GM19043 (cell line): ENCODE measurements around the gene INO80C.
"Not testable (repeated sequence)": the region's sequence is repeated elsewhere in the genome, so short reads cannot be mapped to it uniquely, and the experiment has no call there.

ENCODE experiments used
- ATAC-seq: cut with Tn5 transposase; IDR thresholded peaks from one replicate; pipeline ENCODE4 v1.9.1; 2021; ENCODE audit warnings: low read depth; ENCODE audit not compliant: unreplicated experiment

INO80C gene

DNA sequence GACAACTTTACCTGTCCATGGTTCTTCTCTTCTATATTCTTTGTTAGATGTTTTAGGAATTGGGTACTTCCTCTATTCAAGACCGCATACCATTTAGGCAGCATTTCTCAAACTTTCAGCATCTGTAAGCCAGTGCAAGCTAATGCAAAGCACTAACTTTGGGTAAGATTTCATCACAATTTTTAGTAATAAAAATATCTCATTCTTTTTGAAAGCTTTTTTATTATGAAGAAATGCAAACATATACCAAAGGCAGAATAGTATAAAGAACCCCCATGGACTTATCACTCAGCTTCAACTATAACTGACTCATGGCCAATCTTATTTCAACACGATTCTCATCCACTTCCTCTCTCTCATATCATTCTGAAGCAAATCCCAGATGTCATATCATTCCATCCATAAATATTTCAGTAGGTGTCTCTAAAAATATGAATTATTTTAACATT is 32.9 kb downstream of the INO80C start:
- no peak for ATAC-seq

GRCh38 chr18:35463827-35464226 is 33.9 kb downstream of the INO80C start:
- ATAC-seq, result no peak

- no peak for ATAC-seq
These were observed 34.7 kb downstream of the INO80C start for GRCh38 chr18:35463050-35463449.

DNA sequence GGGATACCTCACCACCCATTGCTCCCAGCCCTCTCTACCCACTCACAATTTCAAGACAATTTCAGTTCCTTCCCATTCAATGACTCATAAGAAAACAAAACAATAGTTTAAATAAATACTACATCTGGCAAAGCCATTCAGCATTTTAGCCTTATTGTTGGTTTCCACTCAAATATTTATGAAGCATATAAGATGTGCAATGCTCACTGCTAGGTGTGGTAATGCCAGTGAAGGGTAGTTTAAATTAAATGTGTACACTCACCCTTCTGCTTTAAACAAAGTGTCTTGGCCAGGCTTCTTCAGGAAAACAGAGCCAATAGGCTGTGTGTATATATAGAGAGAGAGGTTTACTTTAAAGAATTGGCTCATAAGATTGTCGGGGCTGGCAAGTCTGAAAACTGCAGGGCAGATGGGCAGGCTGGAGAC is 37.0 kb downstream of the INO80C start:
- ATAC-seq, result no peak

DNA sequence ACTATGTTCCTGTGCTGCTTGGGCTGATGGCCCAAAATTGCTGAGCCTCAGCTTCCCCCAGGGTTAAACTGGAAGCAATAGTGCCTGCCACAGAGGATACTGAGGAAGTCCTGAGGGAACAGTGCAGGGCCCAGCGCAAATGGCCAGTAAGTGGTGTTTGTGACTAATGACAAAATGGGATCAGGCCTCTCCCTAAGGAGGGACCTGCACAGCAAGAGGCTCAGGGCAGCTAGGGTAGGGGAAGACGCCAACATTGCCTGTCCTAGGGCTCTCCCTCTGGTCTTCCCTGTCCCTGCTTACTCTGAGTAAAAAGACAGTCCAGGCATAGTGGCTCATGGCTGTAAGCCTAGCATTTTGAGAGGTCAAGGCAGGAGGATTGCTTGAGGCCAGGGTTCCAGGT is 37.8 kb downstream of the INO80C start:
- ATAC-seq, result no peak

DNA sequence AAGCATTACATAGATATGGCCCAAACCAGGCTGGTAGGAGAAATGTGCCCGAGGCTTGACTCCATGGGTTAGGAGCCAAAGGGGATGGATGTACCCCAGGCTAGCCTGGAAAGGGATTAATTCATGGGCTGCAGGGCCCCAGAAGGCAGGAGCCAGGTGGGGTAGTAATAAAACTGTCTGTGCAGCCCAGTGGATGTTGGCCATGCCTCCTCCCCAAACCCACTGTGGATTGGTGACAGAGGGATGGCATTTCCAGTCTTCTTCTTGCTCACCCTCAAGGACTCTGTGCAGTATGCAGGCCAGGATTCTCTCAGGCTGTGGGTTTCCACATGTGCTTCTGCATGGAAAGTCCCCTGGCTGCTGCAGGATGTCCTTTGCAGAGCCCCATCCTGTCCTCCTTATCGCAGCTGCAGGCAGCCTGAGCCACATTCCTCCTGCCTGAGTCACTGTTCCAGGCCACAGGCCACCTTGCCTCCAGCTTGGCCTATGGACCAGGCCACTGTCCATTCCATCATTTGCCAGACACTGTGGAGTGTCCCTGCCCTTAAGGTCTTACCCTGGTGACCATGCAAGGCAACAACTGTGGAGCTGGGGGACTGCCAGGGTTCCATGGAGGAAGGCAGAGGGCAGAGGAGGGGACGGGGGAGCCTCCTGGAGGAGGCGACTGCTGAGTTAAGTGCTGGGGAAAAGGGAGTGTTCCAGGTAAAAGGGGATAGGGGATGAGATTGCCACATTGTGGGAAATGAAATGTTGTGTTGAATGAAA is 38.9 kb downstream of the INO80C start:
- peak; percentile 56 for ATAC-seq

GRCh38 chr18:35458271-35458670 is 39.5 kb downstream of the INO80C start:
- no peak for ATAC-seq

DNA sequence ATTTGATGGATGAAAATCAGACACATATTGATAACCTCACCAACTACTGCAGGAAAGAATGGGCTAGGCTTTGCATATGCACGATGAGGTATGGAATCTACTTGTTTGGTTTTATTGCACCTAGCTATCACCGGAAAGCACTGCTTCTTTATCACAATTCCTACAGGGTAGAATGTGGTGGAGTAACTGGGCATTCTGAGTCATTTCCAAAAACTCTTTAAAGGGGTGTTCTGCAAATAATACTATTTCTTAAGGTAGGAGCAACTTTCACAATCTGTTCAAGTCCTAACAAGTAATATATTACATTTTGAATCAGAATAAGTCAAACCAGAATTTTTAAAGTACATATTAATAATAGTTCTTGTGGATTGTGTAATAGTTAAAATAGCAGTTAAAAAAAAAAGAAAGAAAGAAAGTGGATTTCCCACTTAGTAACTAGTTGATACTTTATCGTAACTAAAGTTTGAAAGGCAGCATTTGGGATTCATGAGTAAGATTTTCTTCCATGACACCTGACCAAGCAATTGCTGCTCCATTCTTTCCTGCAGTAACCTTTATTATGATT is 40.5 kb downstream of the INO80C start:
- no peak for ATAC-seq

GRCh38 chr18:35455926-35456763 is 41.6 kb downstream of the INO80C start:
- ATAC-seq, result no peak

DNA sequence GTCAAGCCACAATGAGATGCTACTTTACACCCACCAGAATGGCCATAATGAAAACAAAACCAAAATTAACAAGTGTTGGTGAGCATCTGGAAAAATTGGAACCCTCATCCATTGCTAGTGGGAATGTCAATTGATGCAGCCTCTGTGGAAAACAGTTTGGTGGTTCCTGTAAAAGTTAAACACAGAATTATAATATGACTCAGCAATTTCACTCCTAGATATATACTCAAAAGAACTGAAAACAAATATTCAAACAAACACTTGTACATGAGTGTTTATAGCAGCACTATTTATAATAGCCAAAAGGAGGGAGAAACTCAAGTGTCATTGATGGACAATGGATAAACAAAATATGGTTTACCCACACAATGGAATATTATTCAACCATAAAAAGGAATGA is 43.0 kb downstream of the INO80C start:
- no peak for ATAC-seq

- not testable (repeated sequence) for ATAC-seq
These were observed 44.7 kb downstream of the INO80C start for GRCh38 chr18:35453065-35453464.

- ATAC-seq, result no peak
These were observed 45.8 kb downstream of the INO80C start for GRCh38 chr18:35451916-35452315.

DNA sequence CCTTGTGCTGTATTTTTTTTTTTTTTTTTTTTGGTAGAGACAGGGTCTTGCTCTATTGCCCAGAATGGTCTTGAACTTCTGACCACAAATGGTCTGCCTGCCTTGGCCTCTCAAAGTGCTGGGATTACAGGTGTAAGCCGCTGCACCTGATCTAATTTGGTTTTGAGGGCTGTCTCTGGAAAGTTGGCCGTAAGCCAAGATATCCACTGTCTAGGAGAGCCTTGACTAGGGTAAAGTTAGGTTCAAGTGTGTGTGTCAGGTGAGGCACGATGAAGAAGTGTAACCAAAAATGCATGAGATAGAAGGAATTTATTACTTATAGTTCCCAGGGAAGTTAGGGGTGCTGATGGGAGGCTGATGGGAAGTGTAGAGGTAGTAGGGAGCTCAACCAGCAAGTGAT is 46.7 kb downstream of the INO80C start:
- no peak for ATAC-seq

- no peak for ATAC-seq
These were observed 53.1 kb downstream of the INO80C start for GRCh38 chr18:35444636-35445035.

DNA sequence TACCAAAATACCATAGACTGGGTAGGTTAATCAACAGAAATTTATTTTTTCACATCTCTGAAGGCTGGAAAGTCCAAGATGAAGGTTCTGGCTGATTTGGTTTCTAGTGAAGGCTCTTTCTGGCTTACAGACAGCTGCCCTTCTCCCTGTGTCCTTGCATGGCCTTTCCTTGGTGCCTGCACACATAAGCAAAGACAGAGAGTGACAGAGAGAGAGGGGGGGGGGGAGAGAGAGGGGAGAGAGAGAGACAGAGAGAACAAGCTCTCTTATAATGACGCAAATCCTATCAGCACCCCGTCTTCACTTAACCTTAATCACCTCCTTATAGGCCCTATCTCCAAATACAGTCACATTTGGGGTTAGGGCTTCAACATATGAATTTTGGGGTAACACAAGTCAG is 53.9 kb downstream of the INO80C start:
- ATAC-seq, result no peak

GRCh38 chr18:35443434-35443833 is 54.3 kb downstream of the INO80C start:
- ATAC-seq, result no peak

DNA sequence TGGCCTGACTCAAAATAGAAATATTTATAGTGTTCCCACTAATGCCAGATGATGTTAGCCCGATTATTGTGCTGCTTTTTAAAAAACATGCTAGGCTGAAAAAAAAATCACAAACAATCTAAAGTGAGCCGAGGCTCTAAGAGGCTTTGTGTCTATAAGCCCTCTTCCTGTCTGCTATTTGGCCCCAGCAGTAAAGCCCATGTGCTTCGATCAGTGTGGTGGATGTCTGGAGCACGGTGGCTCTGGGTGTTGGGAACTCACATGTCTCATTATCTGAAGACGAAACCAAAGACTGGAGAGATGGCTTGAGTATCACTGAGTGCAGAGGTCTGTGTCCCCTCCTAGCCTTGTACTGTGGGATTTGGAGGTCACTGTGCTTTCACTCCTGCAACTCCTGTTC is 55.1 kb downstream of the INO80C start:
- ATAC-seq, result no peak

GRCh38 chr18:35441857-35442595 is 55.7 kb downstream of the INO80C start:
- no peak for ATAC-seq

DNA sequence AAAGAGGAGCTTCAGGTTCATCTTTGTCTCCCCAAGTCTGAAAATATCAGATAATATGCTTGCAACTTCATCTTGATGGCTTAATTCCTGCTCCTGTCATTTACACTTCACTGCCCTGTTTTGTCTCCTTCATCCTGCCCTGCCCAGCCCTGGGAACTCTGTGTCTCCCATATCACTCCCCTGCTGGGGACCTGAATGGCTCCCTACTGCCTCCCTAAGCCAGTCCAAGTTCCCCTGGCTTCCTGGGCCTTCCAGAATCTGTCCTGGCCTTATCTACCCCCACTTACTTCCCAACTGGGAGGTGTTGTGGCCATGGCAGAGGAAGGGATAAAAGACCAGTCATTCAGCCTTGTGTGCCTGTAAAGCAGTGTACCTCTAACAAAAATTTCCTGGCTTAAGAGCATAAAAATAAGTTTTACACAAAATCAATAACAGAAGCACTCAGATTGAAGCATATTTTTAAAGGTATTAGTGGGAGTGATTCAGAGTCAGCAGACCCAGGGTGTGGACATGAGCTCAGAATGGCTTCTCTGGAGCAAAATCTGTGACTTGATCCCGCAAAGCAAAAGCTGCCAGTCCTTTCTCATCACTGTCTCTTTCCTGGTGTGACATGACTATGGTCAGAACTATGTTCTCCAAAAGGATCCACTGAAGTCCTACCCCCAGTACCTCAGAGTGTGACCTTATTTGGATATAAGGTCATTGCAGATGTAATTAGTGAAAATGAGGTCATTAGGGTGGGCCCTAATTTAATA is 59.1 kb downstream of the INO80C start:
- ATAC-seq, result no peak

DNA sequence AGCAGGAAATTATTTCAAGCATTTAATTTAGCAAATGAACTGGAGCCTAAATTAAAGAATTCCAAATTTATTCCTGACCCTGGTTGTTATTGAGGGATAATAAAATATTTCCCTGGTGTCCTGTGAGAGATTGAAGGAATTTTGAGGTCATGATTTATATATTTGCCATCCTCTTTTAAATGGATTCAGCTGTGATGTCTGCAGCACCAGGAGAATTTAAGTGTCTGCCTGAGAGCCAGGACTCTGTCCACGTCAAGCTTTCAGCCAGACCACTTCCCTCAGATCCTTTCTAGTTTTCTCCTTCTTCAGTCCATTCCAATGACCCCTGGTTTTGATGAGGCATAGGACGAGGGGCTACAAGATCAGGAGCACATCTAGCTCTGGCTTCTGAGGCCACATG is 59.9 kb downstream of the INO80C start:
- no peak for ATAC-seq
